AG04449 (cell line): Measurements from ENCODE around the gene PGK2.

Experiments
- CTCF ChIA-PET: fragments of 350-600 bp; formaldehyde crosslinking; extraction: SDS; loops from one replicate; lab custom pipeline; 2021; ENCODE audit warnings: antibody characterized with exemption; lab: Yijun Ruan, JAX
- POLR2A ChIA-PET: fragments of 400-600, 350-600 bp; formaldehyde crosslinking; extraction: SDS; loops from one replicate; lab custom pipeline; 2020; ENCODE audit warnings: antibody characterized with exemption, inconsistent platforms; lab: Yijun Ruan, JAX
- DNase-seq: peaks from one replicate; pipeline ENCODE4 v3.0.0-alpha.2; 2010; ENCODE audit warnings: low read depth, low spot score
- H3K4me3 ChIP-seq: 2 replicates; pipeline ENCODE4 v1.5.1; 2011; ENCODE audit warnings: low read depth, mild to moderate bottlenecking, control low read depth, low read length
- CTCF ChIP-seq: IDR thresholded peaks from one replicate; pipeline ENCODE4 v1.5.1; 2011; ENCODE audit warnings: mild to moderate bottlenecking, moderate library complexity, low read length, control low read depth, inconsistent platforms; ENCODE audit not compliant: insufficient read depth; ENCODE audit errors: missing control alignments

The PGK2 gene

GRCh38 chr6:49764571-49765236, 22.4 kb downstream of the PGK2 start:
- CTCF ChIA-PET, result no interaction called here
- H3K4me3 ChIP-seq, result no peak overlapping the region

GRCh38 chr6:49744259-49744658, 42.8 kb downstream of the PGK2 start, which contains the start of gene CRISP3:
TSS of gene CRISP3 (minus strand) at chr6:49744388. CDS start at chr6:49744367, 21 bp downstream.
- no peak for DNase-seq
- no peak within 1 kb of the TSS for H3K4me3 ChIP-seq
- ChIA-PET POLR2A (no interaction called here), CTCF (no interaction called here)
- TF ChIP-seq CTCF, result no peak

More at GRCh38 chr6:49764571-49765236, 22.4 kb downstream of the PGK2 start:
- DNase-seq, result no peak
- TF ChIP-seq CTCF, result no peak
- POLR2A ChIA-PET, result no interaction called here

- TF ChIP-seq CTCF, result no peak
- CTCF ChIA-PET, result no interaction called here
Measured at GRCh38 chr6:49743429-49743828, 43.7 kb downstream of the PGK2 start.

GRCh38 chr6:49739423-49739822, 47.7 kb downstream of the PGK2 start:
- ChIA-PET CTCF (no interaction called here), POLR2A (no interaction called here)
- no peak for TF ChIP-seq CTCF
- DNase-seq, result no peak
- no peak overlapping the region for H3K4me3 ChIP-seq

More at GRCh38 chr6:49743429-49743828, 43.7 kb downstream of the PGK2 start:
- POLR2A ChIA-PET, result no interaction called here
- H3K4me3 ChIP-seq, result no peak overlapping the region
- no peak for DNase-seq

- POLR2A ChIA-PET, result no interaction called here
Measured at GRCh38 chr6:49736017-49736508, 51.0 kb downstream of the PGK2 start.

More at GRCh38 chr6:49736017-49736508, 51.0 kb downstream of the PGK2 start:
- no peak for TF ChIP-seq CTCF
- CTCF ChIA-PET, result no interaction called here
- no peak overlapping the region for H3K4me3 ChIP-seq
- no peak for DNase-seq
